ENCODE results near the gene CACNA1H.

- TF ChIP-seq POLR2AphosphoS5 (IDR thresholded peaks at IDR 0.05; ENCODE audit: low read depth, low read length) (no peak), TAF1 (IDR thresholded peaks at IDR 0.05; ENCODE audit: borderline replicate concordance, low read depth, low read length) (no peak), POLR2A (IDR thresholded peaks at IDR 0.05; ENCODE audit: low read depth, low read length) (no peak)
Measured at GRCh38 chr16:1127971-1128715, 24.8 kb upstream of the CACNA1H start.
